ENCODE measurements around the gene CT45A3.
A peak's percentile ranks its signal among the peaks of the same experiment; 100 is the strongest.
"Not testable (repeated sequence)": the region's sequence is repeated elsewhere in the genome, so short reads cannot be mapped to it uniquely, and the experiment has no call there.

The CT45A3 gene

DNA sequence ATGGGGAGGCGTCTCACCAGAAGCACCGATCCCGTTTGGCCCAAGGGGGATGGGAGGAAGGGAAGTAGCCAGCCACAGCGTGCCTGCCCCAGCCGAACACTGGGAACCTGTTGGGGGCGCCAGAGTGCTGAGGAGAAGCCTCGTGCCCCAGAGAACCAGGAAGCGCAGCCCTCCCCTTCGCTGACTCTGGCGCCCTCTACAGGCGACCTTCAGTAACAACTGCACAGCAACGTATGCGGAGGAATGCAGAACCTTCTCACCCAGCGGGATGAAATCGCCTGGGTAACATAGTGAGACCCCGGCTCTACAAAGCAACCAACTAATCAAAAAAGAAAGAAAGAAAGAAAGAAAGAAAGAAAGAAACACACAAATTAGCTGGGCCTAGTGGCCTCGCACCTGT is at the start of gene CT45A3:
Gene CT45A3 (minus strand): TSS at position 101 of the 400 bp plus-strand sequence. CDS start 3,747 bp downstream, outside the sequence.
- DNase-seq = not testable (repeated sequence)

- DNase-seq = not testable (repeated sequence)
Observed at GRCh38 chrX:135802687-135803086, 34.7 kb upstream of the CT45A3 start, which contains the start of gene CT45A6. TSS of gene CT45A6 (minus strand) at chrX:135802787. CDS start at chrX:135798993, 3,794 bp downstream.

- not testable (repeated sequence) for DNase-seq
Observed at GRCh38 chrX:135785403-135785802, 17.4 kb upstream of the CT45A3 start, which contains the start of gene CT45A5. TSS of gene CT45A5 (minus strand) at chrX:135785503. CDS start at chrX:135781729, 3,774 bp downstream.

DNA sequence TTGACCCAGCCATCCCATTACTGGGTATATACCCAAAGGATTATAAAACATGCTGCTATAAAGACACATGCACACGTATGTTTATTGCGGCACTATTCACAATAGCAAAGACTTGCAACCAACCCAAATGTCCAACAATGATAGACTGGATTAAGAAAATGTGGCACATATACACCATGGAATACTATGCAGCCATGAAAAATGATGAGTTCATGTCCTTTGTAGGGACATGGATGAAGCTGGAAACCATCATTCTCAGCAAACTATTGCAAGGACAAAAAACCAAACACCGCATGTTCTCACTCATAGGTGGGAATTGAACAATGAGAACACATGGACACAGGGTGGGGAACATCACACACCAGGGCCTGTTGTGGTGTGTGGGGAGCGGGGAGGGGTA is 23.3 kb downstream of the CT45A3 start:
- not testable (repeated sequence) for DNase-seq

DNA sequence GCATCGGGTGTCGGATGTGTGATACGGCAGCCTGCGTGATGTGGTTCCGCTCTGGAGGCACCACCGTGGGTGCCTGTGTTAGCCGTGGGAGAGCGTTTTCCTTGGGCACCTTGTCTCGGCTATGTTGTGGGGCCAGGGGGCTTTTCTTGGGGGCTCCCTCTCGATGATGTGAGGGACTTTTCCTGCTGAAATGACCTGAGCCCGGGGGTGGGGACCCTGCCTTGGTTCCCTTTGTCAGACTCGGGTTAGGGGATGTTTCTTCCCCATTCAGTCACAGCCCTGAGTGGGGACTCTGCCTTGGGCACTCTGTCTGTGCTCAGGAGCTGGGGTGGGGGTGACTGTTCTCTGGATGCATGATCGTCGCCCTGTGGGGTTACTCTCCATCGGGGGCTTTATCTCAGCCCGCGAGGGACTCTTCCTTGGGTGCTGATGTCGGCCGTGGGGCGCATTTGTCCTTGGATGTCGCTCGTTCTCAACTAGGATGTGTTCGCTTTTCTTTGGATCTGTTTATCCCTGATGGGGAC is 26.7 kb downstream of the CT45A3 start:
- no peak for DNase-seq

- DNase-seq = no peak
Observed at GRCh38 chrX:135740681-135741149, 27.3 kb downstream of the CT45A3 start.

DNA sequence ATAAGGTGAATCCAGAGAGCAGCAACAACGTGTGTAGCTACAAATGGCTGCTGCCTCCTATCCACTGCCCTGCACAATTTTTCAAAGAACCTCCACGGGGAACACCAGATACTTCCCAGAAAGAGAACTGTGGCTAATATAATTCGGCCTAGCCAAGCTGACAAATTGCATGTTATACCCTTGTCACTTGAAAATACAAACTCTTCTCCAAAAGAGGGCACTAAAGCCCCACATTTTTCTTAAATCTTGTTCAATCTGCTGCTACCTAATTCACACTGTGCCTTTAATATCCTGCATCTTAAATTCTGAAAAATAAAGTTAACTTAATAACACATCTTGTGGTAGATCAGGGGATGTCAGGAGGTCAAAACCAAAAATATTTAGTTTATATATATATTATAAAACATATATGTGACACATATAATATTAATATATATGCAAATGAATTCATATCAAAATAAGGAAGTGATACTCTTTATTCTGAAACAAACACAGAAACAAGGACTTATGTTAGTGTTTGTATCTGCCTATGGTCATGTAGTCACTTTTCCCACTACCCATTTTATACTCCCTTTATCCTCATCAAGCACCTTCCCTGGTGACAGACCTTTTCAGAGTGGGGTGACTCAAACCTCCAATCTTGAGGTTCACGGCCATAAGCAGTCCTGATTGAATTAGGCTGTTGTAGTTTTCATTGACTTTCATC is 30.5 kb downstream of the CT45A3 start:
- DNase-seq = no peak

GRCh38 chrX:135734666-135735065 is 33.3 kb downstream of the CT45A3 start:
- not testable (repeated sequence) for DNase-seq

DNA sequence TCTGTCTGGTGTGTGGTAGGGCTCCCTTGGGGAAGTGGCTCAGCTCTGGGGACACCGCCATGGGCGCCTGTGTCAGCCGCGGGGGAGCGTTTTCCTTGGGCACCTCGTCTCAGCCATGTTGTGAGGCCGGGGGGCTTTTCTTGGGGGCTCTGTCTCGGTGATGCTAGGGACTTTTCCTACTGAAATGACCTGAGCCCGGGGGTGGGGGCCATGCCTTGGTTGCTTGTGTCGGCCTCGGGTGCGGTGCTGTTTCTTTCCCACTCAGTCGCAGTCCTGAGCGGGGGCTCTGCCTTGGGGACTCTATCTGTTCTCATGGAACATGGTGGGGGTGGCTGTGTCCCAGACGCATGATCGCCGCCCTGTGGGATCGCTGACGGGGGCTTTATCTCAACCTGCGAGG is 54.2 kb downstream of the CT45A3 start:
- no peak for DNase-seq

DNA sequence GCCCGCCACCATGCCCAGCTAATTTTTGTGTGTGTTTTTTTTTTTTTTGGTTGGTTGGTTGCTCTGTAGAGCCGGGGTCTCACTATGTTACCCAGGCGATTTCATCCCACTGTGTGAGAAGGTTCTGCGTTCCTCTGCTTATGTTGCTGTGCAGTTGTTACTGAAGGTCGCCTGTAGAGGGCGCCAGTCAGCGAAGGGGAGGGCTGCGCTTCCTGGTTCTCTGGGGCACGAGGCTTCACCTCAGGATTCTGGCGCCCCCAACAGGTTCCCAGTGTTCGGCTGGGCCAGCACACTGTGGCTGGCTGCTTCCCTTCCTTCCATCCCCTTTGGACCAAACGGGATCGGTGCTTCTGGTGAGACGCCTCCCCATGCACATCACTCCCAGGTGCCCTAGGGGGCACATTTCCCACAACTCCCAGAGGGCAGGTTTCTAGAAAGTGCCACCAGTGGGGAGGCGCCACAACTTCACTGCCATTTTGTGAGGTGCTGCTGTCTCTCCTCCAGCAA is 54.8 kb downstream of the CT45A3 start, which contains the start of gene CT45A1:
Gene CT45A1 (plus strand): TSS at position 457 of the 507 bp plus-strand sequence. CDS start 5,302 bp downstream, outside the sequence.
- DNase-seq = peak in 1 of 2 experiments; percentile 4

Data from NCI-H446 (cell line).